Naive thymus-derived CD8-positive, alpha-beta T cell (primary cell): ENCODE data around the gene MSH2. TPM values are rescaled to one million over a fixed set of nuclear protein-coding genes. Genes with fewer than 3 reads are reported as not detected.
"Not testable (repeated sequence)": the region's sequence is repeated elsewhere in the genome, so short reads cannot be mapped to it uniquely, and the experiment has no call there.

Experiments
- ATAC-seq, 2 donors: fragments of 150-1000 bp; cut with Tn5 transposase in 1 of 2; sonication (Bioruptor Pico), chemical (Tn5 transposase) in 1 of 2; 1 replicate in 1 of 2; 2 replicates in 1 of 2; pipeline ENCODE4 v1.10.0; 2021; ENCODE audit warnings: mild to moderate bottlenecking in 2 of 2, moderate library complexity in 2 of 2
- POLR2A ChIA-PET: fragments of 350-600 bp; sonication (Branson Sonifier 250); formaldehyde crosslinking; loops from one replicate; lab custom pipeline; 2021; ENCODE audit warnings: antibody characterized with exemption; lab: Charles Lee
- DNase-seq, 10 donors: peaks; one replicate each; pipeline versions ENCODE4 v3.0.0 to v3.0.0-alpha.2; 2020 to 2022
- H3K27ac Mint-ChIP-seq, 10 donors: one replicate each; pipeline ENCODE4 v1.8.0; 2020 to 2022; ENCODE audit warnings: mild to moderate bottlenecking in 10 of 10, mixed read lengths in 10 of 10, moderate library complexity in 4 of 10, inconsistent platforms in 1 of 10
- H3K27me3 Mint-ChIP-seq, 5 donors: one replicate each; pipeline ENCODE4 v1.8.0; 2021 to 2022; ENCODE audit warnings: mixed read lengths in 5 of 5
- H3K36me3 Mint-ChIP-seq, 3 donors: one replicate each; pipeline ENCODE4 v1.8.0; 2020 to 2022; ENCODE audit warnings: mixed read lengths in 3 of 3, mild to moderate bottlenecking in 2 of 3, inconsistent platforms in 1 of 3
- H3K4me1 Mint-ChIP-seq, 4 donors: one replicate each; pipeline ENCODE4 v1.8.0; 2021 to 2022; ENCODE audit warnings: mixed read lengths in 4 of 4
- H3K4me3 Mint-ChIP-seq, 10 donors: one replicate each; pipeline ENCODE4 v1.8.0; 2020 to 2022; ENCODE audit warnings: mild to moderate bottlenecking in 10 of 10, mixed read lengths in 10 of 10, moderate library complexity in 6 of 10, inconsistent platforms in 1 of 10
- H3K9me3 Mint-ChIP-seq, 9 donors: one replicate each; pipeline ENCODE4 v1.8.0; 2020 to 2022; ENCODE audit warnings: mixed read lengths in 9 of 9, mild to moderate bottlenecking in 3 of 9, inconsistent platforms in 1 of 9, moderate library complexity in 1 of 9
- polyA plus RNA-seq, 3 donors: library from polyadenylated mRNA; unstranded; fragments of 300-500 nt; fragmentation: Illumina TruSeq; gene quantifications; one replicate each; pipeline ENCODE4 v1.2.3, GENCODE V29; 2021
- total RNA-seq, 8 experiments: library from RNA in 2 of 8; stranded (reverse) in 2 of 8; gene quantifications; one replicate each; pipeline ENCODE4 v1.2.3 and lab custom pipeline; 2021 to 2026

Gene MSH2
- total and polyA plus RNA-seq, 5 experiments from 2014 or later, result 35.3 to 46.2 (median 43.0) TPM

GRCh38 chr2:47487498-47487875 lies 84.5 kb downstream of the MSH2 start:
- Mint-ChIP-seq H3K27ac (peak overlapping the region in 4 of 10 donors; percentile 1 to 80 (median 21)), H3K4me3 (no peak overlapping the region), H3K27me3 (no peaks in the 10 kb centered on the region), H3K9me3 (peaks cover 0 to 2% (median 0%) of the 10 kb centered on the region in 9 donors), H3K4me1 (peaks cover 6 to 19% (median 10%) of the 10 kb centered on the region in 4 donors), H3K36me3 (peaks cover 0 to 25% (median 16%) of the 10 kb centered on the region in 3 donors)
- ATAC-seq (no peak), DNase-seq (no peak)
- POLR2A ChIA-PET, result no interaction called here

GRCh38 chr2:47488870-47489584 lies 86.1 kb downstream of the MSH2 start:
- DNase-seq (no peak), ATAC-seq (no peak)
- Mint-ChIP-seq H3K4me3 (no peak overlapping the region), H3K4me1 (peaks cover 6 to 19% (median 10%) of the 10 kb centered on the region in 4 donors), H3K9me3 (peaks cover 0 to 10% (median 0%) of the 10 kb centered on the region in 9 donors), H3K27ac (peak overlapping the region in 1 of 10 donors; percentile 55), H3K27me3 (no peaks in the 10 kb centered on the region), H3K36me3 (peaks cover 0 to 15% (median 6%) of the 10 kb centered on the region in 3 donors)
- POLR2A ChIA-PET, result interaction anchor here (0.6 to 1.2 kb wide), 3 partner anchors 15 to 556 kb away, joined by 3 to 6 read pairs (median 3); no protein-coding TSS in a partner anchor

DNA sequence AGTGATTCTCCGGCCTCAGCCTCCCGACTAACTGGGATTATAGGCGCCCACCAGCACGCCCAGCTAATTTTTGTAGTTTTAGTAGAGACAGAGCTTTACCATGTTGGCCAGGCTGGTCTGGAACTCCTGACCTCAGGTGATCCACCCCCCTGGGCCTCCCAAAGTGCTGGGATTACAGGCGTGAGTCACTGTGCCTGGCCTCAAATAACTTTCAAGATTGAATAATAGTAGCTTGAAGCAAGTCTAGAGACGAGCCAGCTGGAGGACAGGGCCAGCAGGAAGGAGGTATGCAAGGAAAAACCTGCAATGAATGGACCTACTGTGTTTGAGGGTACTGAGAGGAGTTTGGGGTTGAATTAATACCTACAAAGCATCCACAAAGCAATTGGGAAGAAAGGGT lies 87.5 kb downstream of the MSH2 start:
- POLR2A ChIA-PET, result no interaction called here
- peaks cover 9 to 17% (median 10%) of the 10 kb centered on the region in 4 donors for H3K4me1 Mint-ChIP-seq
- no peak for ATAC-seq
- peaks cover 0 to 3% (median 0%) of the 10 kb centered on the region in 3 donors for H3K36me3 Mint-ChIP-seq
- H3K4me3 Mint-ChIP-seq, result no peak overlapping the region
- H3K27me3 Mint-ChIP-seq, result no peaks in the 10 kb centered on the region
- H3K27ac Mint-ChIP-seq, result no peak overlapping the region
- DNase-seq, result no peak
- H3K9me3 Mint-ChIP-seq, result peaks cover 0 to 10% (median 0%) of the 10 kb centered on the region in 9 donors

DNA sequence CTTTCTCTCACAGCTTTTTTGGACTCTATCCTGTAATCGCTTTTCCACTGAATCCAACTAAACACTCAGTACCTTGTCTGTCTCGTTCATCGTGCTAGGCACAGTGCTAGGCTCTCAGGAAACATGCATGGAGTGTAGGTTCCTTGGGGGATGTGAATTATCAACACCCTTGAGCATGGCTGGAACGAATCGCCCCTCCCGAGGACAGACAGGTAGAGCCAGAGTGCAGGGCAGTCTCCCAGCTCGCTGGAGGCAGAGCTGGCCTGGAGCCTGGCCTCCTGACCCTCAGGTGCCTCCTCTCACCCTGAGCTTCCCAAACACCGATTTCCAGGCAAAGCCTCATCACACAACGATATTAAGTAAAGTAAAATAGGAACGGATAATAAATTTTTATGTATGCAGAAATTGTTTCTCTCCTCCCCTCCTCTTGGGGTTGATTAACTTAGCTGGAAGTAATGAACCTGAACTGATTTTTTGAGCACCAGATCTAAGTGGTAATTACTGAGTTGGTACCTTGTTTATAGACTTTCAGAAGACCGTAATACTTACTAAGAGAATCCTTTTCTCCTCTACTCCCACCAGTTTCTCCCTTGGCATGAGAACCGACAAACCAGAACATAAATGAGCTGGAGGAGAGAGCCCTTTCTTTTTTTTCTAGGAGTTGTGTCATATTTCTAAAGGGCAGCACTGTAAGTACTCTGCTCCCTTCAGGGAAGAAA lies 90.5 kb downstream of the MSH2 start:
- Mint-ChIP-seq H3K4me3 (no peak overlapping the region), H3K9me3 (peaks cover 0 to 10% (median 2%) of the 10 kb centered on the region in 9 donors), H3K27me3 (peaks cover 0 to 1% (median 0%) of the 10 kb centered on the region in 5 donors), H3K4me1 (peaks cover 0 to 3% (median 0%) of the 10 kb centered on the region in 4 donors), H3K27ac (no peak overlapping the region), H3K36me3 (peaks cover 0 to 4% (median 4%) of the 10 kb centered on the region in 3 donors)
- no peak for DNase-seq
- POLR2A ChIA-PET, result no interaction called here
- no peak for ATAC-seq

DNA sequence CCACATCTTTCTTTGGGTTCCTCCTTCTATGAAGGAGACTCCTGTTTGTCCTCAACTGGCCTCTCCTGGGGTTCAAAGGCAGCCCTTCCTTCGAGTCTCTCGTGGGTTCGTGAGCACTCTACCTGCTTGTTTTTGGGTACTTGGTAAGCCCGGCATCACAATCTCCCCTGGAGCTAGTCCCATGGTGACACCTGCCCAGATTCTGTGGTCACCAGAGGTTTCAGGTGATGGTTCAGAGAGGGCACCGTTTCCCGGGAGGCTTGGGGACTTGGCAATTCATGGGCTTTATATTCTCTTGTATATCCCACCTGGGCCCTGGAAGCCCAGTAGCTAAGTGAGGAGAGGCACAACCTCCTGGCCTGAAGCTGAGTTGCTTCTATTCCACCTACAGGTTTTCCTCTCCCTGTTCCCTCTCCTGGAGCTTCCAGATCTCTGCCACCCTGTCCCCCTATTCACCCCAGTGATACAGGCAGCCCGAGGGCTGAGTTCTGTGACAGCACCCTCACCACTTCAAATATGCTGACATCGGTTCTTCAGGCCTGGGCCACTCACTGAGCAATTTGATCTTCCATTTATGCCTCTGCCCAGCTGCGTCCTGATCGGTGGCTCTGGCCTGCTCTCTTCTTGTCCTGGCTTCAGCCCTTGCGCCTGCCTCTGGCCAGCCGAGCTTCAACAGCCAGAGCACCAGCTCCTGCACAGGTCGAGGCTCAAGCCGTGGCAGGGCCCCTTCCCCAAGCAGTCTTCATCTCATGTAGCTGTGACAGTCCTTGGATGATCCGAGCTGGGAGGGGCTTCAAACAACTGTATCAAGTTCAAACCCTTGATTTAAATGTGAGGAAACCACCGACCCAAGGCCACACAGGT lies 91.5 kb downstream of the MSH2 start:
- Mint-ChIP-seq H3K9me3 (peaks cover 0 to 11% (median 7%) of the 10 kb centered on the region in 9 donors), H3K36me3 (peaks cover 4 to 9% (median 6%) of the 10 kb centered on the region in 3 donors), H3K27ac (peak overlapping the region in 2 of 10 donors; percentile 57 to 63), H3K4me3 (no peak overlapping the region), H3K27me3 (peaks cover 0 to 1% (median 0%) of the 10 kb centered on the region in 5 donors), H3K4me1 (peaks cover 0 to 3% (median 0%) of the 10 kb centered on the region in 4 donors)
- no peak for ATAC-seq
- POLR2A ChIA-PET, result no interaction called here
- no peak for DNase-seq

DNA sequence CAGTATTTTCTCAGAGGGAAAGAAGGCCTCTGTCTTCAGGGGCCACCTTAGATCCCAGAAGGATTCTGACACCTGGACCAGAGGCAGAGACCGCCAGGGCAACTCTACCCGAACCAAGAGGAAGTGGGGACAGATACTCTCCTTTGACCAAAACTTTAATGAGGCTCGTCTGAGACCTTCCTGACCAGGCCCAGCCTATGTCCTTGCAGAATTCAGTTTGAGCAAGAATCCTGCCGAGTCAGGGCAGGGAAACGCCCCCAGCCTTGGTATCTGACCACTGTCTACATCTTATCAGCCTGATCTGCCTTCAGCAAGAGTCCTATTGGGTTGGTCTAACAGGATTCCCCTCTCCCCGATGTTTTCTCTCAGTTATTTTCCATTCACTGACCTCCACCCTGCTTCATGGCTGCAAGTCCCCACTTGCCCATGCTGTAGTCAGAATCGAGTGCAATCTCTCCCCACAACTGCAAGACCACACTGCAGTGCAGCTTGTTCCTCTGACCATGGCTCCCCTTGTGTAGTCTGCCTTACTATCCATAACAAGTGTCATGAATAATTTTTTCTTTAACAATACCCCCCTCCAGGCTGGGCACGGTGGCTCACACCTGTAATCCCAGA lies 95.0 kb downstream of the MSH2 start:
- DNase-seq (no peak), ATAC-seq (no peak)
- Mint-ChIP-seq H3K36me3 (peaks cover 11 to 20% (median 16%) of the 10 kb centered on the region in 3 donors), H3K9me3 (peaks cover 0 to 22% (median 16%) of the 10 kb centered on the region in 9 donors), H3K27ac (peak overlapping the region in 1 of 10 donors; percentile 32), H3K4me3 (no peak overlapping the region), H3K4me1 (peaks cover 0 to 18% (median 2%) of the 10 kb centered on the region in 4 donors), H3K27me3 (peaks cover 0 to 1% (median 0%) of the 10 kb centered on the region in 5 donors)
- POLR2A ChIA-PET, result interaction anchor here (0.7 kb wide), 1 partner anchor 214 kb away, joined by 3 read pairs; no protein-coding TSS in a partner anchor

GRCh38 chr2:47499093-47499492 lies 96.1 kb downstream of the MSH2 start:
- peaks cover 0 to 1% (median 0%) of the 10 kb centered on the region in 5 donors for H3K27me3 Mint-ChIP-seq
- DNase-seq (no peak), ATAC-seq (no peak)
- POLR2A ChIA-PET, result no interaction called here
- no peak overlapping the region for H3K4me3 Mint-ChIP-seq
- H3K9me3 Mint-ChIP-seq, result peaks cover 0 to 24% (median 11%) of the 10 kb centered on the region in 9 donors
- H3K4me1 Mint-ChIP-seq, result peaks cover 0 to 23% (median 2%) of the 10 kb centered on the region in 4 donors
- no peak overlapping the region for H3K27ac Mint-ChIP-seq
- H3K36me3 Mint-ChIP-seq, result peaks cover 11 to 21% (median 19%) of the 10 kb centered on the region in 3 donors

DNA sequence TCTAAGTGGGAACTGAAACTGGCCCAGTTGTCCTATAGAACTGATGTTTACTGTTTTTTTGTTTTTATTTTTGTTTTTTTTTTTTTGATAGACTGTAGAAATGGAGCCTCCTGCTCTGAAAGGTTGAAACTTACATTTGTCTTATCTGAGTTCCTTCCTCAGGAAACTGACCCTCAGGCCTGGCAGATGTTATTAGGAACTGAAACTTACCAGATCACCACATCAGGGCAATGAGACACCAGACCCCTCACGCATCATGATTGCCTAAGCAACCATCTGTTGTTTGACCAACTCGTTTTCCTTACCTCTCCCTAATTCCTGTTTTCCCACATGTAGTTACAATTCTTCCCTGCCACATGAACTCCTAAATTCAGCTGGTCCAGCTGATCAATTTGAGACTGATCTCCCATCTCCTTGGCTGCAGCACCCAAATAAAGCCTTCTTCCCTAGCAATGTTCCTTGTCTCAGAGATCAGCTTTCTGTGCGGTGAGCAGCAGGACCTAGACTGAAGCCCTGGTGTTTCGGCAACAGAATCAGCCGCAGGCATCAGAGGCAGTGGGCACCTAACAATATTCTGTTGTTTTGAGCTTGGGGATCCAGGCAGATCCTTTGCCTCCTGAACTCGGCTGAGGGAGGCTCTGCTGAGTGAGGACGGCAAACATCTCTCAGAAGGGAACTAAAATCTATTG lies 96.8 kb downstream of the MSH2 start:
- POLR2A ChIA-PET, result no interaction called here
- Mint-ChIP-seq H3K4me1 (peaks cover 0 to 26% (median 1%) of the 10 kb centered on the region in 4 donors), H3K36me3 (peaks cover 11 to 25% (median 24%) of the 10 kb centered on the region in 3 donors), H3K4me3 (no peak overlapping the region), H3K27ac (no peak overlapping the region), H3K27me3 (peaks cover 0 to 4% (median 1%) of the 10 kb centered on the region in 5 donors), H3K9me3 (peaks cover 0 to 30% (median 18%) of the 10 kb centered on the region in 9 donors)
- ATAC-seq, result no peak
- DNase-seq, result no peak

DNA sequence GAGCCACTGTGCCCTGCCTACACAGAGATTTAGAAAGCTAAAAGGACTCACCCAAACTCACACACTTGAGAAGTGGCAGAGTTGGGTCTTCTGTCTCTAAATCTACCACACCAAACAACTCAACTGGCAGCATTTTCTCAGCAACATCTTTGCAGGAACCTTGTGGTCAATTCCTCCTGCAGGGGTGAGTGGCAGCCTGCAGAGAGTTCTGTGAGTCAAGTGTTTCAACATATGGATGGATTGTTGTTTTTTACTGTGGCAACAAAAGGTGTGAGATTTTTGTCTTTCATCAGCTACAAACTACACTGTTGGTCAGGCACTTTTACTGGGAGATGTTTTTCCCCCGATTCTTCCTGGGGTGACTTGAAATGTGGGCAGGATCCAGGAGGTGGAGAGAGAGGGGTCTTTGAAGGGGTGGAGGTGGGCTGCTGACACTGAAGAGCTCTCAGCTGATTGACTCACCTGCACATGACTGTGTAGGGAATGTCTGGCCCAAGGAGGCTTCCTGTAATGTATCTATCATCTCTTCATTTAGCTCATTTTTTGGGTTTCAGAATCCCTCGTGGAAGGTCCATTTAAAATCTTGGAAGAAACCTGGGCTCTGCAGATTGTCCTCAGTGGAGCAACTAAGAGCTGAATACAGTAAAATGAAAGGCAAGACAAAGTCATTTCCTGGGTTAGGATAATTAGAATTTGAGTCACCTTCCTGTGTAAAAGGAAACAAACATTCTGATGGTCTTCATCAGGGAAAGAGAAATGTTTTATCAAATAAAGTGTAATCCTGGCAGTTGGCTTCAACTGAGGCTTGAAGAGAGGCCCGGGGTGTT lies 98.6 kb downstream of the MSH2 start:
- Mint-ChIP-seq H3K27me3 (peaks cover 0 to 4% (median 1%) of the 10 kb centered on the region in 5 donors), H3K4me1 (peaks cover 0 to 26% (median under 1%) of the 10 kb centered on the region in 4 donors), H3K27ac (no peak overlapping the region), H3K4me3 (peak overlapping the region in 1 of 10 donors; percentile 11), H3K9me3 (peaks cover 0 to 45% (median 28%) of the 10 kb centered on the region in 9 donors), H3K36me3 (peaks cover 11 to 40% (median 36%) of the 10 kb centered on the region in 3 donors)
- POLR2A ChIA-PET, result no interaction called here
- DNase-seq (no peak), ATAC-seq (no peak)

- POLR2A ChIA-PET, H3K27me3 Mint-ChIP-seq, DNase-seq, ATAC-seq, H3K4me3 Mint-ChIP-seq: not testable (repeated sequence)
- Mint-ChIP-seq H3K36me3 (peaks cover 11 to 40% (median 36%) of the 10 kb centered on the region in 3 donors), H3K27ac (peak overlapping the region in 1 of 10 donors; percentile 31), H3K9me3 (peaks cover 0 to 45% (median 28%) of the 10 kb centered on the region in 9 donors), H3K4me1 (peaks cover 0 to 26% (median under 1%) of the 10 kb centered on the region in 4 donors)
Measured at GRCh38 chr2:47502498-47502897, 99.5 kb downstream of the MSH2 start.
